ENCODE data around the gene COL17A1.

The COL17A1 gene

DNA sequence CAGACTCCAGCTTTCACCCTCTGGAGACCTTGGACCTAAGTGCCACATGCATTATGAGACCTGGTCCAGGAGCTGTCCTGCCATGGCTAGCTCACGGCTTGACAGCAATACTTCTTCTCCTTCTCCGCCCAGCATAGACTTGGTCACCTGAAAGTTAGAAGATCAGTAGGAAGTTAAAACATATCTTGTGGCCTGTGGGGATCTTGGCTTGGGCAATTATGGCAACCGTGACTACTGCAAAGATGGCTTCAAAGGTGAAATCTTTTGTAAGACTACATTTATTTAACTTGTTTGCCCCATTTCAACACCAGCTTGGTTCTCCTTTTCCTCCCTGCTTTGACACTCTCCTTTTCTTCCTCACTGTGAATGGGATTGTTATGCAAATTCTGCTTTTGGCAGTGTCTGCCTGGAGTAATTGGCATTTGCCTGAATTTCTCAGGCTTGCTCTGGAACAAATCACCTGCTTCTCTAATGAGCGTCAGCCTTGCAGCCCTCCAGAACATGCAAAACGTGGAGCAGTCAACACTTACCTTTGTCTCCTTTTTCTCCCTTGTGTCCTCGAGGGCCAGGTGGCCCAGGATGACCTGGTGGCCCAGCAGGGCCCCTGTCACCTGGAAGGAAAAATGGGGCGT is 53.4 kb downstream of the COL17A1 start:
- peak in 1 of 2 experiments; percentile 26 for DNase-seq

DNA sequence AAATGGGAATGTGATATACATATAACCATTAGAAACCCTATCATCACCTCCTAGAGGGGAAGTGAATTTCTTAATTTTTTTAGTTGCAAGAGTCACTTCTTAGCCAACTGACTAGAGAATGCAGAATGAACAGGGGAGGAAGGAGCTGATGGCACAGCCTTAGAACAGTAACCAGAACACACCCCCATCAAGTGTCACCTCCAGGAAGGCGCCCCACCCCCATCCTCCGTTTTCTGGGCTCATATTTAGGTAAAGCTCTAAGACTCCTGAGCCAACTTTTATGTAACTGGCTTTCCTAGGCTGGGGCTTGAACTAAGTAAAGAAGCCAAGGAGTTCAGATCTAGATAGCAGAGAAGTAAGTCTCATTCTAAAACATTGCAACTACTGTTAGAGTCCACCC is 54.0 kb downstream of the COL17A1 start:
- DNase-seq, result no peak

DNA sequence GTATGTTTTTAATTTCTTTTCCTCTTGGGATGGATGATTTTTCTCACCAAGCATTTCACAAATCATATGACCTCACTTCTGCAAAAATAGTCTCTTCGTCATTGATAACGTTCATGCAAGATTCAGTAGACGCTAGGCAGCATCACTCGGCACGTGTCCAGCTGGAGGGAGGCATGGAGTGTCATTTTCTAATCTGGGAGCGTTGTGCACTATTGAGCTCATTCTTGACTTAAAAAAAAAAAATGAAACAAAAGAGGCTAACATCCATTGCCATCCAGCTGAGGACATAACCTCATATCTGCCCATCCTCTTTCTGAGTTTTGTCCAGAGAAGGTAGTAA is 56.2 kb downstream of the COL17A1 start:
- no peak for DNase-seq

DNA sequence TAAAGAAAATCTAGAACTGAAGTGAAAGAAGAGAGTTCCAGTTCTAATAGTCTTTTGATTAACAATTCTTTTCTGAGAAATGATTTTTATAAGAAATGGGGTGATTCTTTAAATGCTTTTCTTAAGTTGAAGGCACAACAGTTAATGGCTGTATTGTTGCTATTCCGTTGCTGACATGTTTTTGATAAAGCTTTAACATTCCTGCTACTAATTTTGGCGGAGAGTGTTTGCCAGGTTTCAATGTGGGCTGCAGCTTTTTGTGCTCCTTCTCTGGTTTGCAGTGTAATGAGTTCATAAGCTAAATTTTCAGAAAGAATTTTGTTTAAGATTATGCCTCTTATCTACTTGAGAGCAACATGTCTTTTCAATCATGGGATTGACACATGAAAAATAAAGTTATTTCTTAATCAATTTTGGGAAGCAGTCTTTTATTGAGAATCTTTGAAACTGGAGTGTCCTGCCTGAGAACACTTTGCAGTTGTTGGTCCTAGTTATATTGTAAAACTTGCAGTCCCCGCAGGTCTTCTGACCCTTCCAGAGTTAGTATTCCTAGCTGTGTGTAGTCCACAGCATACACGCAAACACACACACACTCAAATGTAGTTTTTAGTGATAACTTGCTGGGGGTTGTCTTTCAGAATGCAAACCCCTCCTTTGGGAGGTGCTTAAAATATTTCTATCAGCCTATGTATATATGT is 56.7 kb downstream of the COL17A1 start:
- DNase-seq, result no peak

DNA sequence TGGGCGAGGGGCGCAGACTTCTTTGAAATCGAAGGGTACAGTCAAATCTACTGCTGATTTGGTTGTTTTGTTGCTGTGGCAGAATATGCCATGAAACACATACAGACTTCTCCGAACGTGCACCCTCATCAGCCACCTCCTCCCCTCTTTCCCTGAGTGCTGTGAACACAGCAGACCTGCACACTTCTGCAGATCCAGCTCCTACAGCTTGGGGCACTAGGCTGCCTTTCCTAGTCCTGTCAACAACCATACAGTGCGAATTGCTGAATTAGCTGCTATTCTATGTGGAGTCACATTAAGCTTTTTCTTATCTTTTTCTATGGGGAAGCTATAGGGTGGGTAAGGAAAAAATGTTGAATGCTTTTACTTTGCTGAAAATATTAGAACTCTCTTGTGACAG is 57.5 kb downstream of the COL17A1 start:
- DNase-seq, result no peak

DNA sequence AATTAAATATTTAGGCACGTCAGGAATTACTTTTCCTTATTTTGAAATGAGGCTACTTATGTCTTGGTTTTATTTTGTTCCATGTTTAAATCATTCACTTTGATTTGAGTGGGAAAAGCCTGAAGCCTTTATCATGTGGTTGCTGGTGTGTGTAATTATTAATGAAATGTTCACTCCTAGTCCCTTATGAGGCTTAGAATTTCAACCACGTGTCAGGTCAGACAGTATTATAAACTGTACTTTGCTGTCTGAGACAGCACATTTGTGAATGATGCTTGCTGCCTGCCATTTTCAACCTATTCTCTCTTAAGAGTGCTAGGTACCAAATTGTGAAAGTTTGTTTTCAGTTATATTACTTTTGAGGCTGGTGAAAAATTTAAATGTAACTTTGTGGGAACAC is 58.9 kb downstream of the COL17A1 start:
- no peak for DNase-seq

DNA sequence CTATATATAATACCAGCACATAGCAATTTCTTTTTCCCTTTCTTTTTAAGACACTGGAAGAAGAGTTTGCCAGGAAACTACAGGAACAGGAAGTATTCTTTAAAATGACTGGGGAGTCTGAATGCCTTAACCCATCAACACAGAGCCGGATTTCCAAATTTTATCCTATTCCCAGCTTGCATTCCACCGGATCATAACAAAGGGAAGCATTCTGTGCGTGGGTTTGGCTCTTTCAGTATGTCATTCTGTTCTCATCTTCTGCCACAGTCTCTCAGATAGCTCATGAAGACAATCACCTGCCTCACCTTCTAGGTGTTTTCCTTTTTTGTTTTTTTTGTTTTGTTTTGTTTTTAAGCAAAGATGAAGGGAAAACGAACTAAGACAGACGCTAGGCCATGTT is 60.2 kb downstream of the COL17A1 start:
- no peak for DNase-seq

DNA sequence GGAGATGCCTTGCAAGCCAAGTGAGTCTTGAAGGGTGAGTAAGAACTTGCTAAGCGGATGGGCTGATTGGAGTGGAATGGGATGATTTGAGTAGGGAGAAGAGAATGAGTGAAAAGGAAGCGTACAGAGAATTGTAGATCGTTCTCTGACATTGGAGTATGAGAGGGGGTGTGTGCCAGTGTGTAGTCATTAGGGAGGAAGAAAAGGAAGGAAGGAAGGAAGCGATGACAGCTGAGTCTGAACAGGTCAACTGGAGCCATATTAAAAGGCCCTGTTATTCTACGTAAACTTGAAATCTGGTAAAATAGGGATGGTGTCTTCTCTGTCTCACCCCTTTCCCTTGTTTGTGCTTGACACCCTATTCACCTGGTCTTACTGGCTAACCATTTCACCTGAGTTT is 63.7 kb downstream of the COL17A1 start:
- no peak for DNase-seq

DNA sequence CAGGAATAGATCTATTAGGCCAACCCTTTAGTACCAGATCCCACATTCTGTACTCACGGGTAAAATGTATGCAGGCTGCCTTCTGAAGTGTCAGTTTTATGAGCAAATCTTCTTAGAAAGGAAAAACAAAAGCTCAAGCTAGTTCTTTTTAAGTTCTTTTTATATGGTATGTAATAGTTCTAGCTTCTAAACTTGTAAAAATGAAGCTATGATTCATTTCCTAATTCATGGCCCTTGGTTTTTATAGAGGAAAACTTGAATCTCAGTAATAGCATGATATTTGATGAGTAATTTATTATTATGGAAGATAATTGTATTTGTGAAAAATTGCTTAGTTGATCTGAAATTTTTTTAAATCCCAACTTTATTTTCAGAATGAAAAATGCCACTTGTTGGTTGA is 64.4 kb downstream of the COL17A1 start:
- DNase-seq, result no peak

DNA sequence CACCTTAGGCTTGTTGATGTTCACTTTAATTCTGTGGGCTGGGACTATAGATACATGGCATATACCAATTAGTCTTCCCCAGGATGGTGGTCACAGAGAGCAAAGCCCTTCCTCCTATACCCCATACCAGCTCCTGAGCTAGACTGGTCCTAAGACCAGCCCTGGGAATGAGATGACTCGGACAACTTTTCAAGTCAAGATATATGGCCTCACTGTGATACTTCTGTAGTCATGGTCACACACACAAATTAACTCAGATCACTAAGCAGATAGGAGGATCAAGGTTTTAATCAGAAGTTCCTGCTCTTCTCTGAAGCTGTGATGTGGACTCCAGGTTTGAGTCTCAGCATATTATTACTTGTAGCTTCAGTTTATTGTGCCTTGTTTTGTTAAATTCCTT is 65.7 kb downstream of the COL17A1 start:
- DNase-seq, result no peak

DNA sequence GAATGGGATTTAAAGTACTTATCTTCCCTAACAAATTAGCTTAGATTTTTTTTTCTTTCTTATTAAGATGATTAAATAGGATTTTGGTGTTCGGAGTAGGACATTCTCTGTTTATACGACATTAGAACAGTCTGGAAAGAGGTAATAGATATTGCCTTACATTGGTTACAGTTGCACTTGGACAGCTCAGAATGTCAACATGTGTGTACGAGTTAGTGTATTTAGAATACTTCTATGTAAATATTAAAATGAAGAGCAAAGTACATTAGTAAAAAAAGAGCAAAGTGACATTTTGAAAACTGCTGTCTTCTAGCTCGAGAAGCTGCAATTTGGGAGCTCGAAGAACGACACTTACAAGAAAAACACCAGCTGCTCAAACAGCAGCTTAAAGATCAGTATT is 67.2 kb downstream of the COL17A1 start:
- DNase-seq, result no peak

DNA sequence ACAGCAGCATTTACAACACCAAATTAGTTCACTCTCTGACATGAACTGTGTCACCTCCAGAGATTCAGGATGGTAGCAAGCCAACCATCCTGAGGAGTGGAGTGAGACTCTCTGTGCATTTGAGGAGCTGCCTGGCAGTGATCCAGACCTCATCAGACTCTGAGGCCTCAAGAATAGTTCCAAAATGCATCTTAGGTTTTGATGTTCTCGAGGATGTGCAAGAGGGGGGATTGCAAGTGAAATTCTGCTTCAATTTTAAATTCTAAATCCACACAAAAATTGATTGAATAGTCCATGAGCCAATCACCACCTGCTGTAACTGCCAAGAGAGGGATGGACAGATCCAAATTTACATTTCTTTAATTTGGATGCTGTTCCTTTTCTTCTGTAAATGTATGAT is 69.0 kb downstream of the COL17A1 start:
- no peak for DNase-seq

DNA sequence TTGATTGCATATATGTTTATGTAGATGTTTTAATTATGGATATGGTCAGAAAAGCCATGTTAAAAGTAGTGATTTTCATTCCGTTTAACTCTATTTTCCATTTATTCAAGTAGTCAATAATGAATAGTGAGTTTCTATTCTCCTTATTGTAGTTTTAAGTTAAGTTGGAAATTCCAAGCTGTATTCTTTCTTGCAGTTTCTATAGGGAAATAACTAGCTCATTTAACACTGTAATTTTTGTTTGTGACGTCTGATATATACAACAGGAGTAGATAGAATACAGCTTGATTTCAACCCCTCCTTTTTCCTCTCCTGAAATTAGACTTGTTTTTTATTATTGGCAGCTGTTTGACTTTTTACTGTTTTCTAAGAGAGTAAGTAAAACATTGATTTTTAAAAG is 71.5 kb downstream of the COL17A1 start:
- no peak for DNase-seq

DNA sequence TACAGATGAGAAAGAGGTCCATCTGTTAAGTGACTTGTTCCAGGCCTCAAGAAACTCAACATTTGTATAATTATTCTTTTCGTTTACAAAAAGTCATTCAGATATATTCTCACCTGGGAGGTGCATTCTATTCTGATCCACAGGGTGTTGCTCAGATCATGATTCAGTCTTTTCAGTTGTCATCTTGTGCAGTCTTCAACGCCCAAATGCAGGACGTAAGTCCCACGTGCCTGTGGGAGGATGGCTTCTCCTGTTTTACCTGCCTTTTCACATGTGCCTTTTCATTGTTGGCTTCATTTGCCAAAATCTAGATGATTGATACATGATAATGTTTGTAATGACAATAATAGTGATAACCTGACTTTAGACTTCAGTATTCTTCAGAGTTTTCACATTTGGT is 72.2 kb downstream of the COL17A1 start:
- DNase-seq, result no peak

DNA sequence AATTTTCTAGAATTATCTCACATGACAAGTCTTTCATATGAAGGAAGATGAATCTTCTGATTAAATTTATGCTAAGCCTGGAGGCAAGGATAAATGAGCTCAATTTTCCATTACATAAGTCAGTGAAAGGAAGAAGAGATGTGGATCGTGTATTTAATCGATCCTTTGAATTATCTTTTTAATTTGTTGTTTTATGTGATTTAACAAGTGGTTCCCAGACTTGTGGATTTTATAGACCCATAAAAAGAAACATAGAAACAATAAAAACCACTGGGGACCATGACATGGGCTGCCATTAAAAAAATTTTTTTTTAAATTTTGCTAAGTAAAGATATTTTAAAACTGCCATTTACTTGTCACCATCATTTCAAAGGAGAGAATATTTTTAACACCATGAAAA is 73.8 kb downstream of the COL17A1 start:
- DNase-seq, result no peak

DNA sequence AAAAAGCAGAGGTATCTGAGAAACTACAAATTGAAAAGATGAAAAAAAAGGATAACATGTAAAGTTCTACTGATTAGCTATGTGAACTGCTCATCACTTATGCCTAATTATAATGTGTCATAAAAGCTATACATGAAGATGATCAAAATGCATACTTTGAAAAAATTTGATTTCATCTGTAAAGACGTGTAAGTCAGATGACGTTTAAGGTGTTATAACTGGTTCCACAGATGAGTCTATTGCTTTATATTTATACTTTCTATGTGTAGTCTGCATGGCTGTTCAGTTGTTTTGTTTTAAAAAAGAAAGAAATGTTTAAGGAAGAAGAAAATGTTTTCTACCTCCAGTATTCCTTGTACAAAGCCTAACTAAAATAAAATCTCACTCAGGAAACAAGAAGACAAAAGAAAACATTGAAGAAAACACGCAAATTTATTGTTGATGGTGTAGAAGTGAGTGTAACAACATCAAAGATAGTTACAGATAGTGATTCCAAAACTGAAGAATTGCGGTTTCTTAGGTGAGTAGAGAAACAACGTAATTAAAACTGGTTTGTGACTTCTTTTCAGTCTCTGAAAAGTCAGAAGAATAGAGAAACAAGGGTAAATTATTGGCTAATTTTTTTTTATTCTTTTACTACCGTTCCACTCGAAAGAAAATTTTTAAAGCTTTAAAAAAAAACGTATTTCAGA is 80.4 kb downstream of the COL17A1 start:
- DNase-seq, result no peak

DNA sequence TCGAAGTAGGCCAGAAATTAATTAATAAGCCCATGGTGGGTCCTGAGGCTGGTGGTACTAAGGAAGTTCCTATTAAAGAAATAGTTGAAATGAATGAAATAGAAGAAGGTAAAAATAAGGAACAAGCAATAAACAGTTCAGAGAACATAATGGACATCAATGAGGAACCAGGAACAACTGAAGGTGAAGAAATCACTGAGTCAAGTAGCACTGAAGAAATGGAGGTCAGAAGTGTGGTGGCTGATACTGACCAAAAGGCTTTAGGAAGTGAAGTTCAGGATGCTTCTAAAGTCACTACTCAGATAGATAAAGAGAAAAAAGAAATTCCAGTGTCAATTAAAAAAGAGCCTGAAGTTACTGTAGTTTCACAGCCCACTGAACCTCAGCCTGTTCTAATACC is 82.8 kb downstream of the COL17A1 start:
- DNase-seq, result no peak

DNA sequence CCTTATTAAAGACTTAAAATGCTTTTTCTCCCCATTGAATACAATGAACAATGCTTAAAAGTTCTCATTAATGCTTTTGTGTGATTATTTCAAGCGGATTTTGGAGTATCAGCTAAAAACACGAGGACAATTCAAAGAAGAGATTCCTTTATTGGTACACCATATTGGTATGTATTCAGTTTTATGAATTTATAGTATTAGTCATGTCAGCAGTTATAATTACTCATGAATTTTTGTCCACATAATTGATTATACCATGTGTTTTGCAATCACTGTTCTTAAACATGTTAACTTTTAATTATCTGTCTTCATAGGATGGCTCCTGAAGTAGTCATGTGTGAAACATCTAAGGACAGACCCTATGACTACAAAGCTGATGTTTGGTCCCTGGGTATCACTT is 86.9 kb downstream of the COL17A1 start:
- DNase-seq, result no peak

DNA sequence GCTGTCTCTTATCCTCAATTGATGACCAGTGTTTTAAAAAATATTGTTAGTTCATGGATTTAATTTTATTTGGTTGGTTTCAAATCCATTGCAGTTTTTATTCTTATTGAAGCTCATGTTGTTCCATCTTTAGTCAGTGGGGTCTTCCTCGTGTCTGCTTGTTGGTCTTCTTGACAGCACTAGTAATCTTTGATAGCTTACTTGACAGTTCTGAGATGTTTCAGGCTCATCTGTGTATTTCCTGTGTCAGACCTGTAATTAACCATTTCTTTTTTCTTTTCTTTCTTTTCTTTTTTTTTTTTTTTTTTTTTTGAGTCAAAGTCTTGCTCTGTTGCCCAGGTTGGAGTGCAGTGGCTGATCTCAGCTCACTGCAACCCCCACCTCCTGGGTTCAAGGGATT is 90.5 kb downstream of the COL17A1 start:
- no peak for DNase-seq

DNA sequence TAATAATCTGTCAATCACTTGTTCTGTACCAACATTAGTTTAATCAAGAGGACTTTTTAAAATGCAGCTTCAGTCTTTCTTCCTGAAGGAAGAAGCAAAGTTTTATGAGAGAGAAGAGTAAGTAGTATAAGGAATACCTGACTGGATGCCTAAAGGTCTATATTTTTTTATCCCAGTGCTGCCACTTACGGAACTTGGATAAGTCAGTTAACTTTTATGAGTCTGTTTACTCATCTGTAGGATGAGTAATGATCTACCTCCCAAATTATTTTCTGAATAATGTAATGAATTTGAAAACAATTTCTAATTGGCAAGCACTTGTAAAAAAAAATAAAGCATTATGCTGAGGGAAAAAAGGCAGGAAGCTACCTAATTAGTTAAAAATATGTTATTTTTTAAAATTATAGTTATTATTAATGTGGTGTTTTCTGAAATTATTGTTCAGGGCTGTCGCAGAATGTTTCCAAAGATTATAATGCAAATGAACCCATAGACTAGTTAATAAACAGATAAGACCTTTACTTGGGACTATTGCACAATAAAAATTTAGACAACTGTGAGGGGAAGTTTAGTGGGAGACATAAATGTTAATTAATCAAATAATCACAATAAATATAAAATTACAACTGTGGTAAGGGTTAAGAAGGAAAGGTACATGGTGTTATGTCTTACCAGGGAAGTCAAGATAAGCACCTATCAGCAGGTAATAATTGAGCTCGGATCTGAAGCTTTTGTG is 94.1 kb downstream of the COL17A1 start:
- no peak for DNase-seq

DNA sequence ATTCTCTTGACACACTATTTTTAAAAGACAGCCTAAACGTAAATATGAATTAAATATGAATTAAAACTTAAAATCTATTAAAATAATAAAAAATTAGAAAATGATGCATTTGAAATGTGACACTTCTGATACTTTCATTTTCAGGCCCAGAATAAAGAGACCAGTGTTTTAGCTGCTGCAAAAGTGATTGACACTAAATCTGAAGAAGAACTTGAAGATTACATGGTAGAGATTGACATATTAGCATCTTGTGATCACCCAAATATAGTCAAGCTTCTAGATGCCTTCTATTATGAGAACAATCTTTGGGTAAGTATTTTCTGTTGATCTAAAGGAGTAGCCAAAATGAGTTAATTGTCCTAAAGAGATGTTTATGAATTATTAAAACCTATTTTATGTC is 95.1 kb downstream of the COL17A1 start:
- no peak for DNase-seq

DNA sequence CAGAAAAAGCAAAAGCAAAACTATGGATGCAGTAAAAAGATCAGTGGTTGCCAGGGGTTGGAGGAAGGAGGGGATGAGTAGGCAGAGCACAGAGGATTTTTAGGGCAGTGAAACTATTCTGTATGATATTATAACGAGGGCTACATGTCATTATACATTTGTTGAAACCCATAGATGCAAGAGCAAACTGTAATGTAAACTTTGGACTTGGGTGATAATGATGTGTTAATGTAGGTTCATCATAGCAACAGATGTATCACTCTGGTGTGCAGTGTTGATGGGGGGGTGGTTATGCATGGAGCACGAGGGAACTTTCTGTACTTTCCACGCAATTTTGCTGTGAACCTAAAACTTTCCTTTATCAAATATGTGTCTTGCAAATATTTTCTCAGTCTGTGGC is 95.6 kb downstream of the COL17A1 start:
- no peak for DNase-seq

DNA sequence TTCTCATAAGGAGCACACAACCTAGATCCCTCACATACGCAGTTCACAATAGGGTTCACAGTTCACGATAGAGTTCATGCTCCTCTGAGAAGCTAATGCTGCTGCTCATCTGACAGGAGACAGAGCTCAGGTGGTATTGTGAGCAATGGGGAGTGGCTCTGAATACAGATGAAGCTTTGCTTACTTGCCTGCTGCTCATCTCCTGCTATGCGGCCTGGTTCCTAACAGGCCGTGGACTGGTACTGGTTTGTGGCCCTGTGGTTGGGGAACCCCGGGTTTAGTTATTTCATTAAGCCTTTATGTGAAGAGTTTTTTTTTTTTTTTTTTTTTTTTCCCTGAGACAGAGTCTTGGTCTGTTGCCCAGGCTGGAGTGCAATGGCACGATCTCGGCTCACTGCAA is 99.3 kb downstream of the COL17A1 start:
- DNase-seq, result no peak

DNA sequence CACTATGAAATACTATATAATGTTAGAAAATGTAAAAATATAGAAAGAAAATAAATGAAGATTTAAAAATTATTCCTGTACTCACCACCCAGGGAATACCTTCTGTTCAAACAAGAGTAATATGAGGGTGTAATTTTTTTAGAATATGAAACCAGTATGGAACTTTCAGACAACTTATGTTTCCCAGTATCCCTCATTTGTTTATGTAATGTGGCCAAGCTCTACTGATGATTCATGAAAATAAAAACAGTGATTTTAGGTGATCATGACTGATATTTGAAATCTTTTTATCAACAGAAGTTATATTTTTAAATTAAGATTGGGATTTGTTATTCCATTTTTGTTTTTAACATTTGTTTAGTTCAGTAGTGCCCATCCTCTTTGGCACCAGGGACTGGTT is 100.0 kb downstream of the COL17A1 start:
- DNase-seq, result no peak
